Measurements from ENCODE around the gene GAL3ST2.

- no peak for TF ChIP-seq CTCF (IDR thresholded peaks at IDR 0.05 in 4 of 5, conservative IDR thresholded peaks at IDR 0.05 in 1 of 5)
- TF ChIP-seq POLR2A (IDR thresholded peaks at IDR 0.05) = no peak
Observed at GRCh38 chr2:241762933-241763369, 13.7 kb upstream of the GAL3ST2 start.

All from gastrocnemius medialis (tissue), 4 donors.